GM19324 (cell line): Measurements from ENCODE around the gene KASH5.

ENCODE experiments used
- ATAC-seq: cut with Tn5 transposase; IDR thresholded peaks from one replicate; pipeline ENCODE4 v1.9.1; 2021; ENCODE audit warnings: mild to moderate bottlenecking, moderate library complexity; ENCODE audit not compliant: unreplicated experiment, low FRiP score

KASH5 gene

GRCh38 chr19:49393881-49394280 lies 5.8 kb downstream of the KASH5 start:
- no peak for ATAC-seq

DNA sequence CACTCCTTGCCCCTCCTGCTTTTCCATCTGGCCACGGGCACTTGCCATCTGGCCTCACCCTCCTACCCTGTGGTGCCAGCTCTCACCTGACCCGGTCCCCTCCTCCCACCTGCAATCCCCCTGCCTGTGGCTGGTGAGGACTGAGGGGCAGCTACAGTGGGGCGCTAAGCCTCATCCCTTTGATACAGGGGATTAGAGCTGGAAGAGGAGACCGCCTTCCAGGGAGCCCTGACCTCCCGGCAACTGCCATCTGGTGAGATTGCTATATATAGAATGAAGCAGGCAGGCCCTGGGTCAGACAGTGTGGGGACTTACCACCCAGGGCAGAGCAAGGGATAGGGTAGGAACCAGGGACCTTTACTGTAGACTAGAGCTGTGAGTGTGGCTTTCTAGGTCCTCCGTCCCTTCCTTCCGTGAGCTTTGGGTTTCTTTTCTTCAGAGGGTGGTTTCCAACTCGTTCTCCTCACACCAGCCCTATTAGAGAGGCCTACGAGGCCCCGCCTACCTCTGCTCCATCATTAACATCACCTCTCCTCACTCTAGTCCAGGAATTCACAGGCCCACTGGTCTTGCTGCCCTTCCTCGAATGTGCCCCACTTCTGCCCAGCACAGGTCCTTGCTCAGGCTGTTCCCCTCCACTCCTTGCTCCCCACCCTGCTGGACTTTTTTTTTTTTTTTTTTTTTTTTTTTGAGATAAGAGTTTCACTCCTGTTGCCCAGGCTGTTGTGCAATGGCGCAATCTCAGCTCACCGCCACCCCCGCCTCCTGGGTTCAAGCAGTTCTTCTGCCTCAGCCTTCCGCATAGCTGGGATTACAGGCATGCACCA lies 7.7 kb downstream of the KASH5 start:
- ATAC-seq: no peak

GRCh38 chr19:49396738-49397505 lies 8.9 kb downstream of the KASH5 start:
- no peak for ATAC-seq

DNA sequence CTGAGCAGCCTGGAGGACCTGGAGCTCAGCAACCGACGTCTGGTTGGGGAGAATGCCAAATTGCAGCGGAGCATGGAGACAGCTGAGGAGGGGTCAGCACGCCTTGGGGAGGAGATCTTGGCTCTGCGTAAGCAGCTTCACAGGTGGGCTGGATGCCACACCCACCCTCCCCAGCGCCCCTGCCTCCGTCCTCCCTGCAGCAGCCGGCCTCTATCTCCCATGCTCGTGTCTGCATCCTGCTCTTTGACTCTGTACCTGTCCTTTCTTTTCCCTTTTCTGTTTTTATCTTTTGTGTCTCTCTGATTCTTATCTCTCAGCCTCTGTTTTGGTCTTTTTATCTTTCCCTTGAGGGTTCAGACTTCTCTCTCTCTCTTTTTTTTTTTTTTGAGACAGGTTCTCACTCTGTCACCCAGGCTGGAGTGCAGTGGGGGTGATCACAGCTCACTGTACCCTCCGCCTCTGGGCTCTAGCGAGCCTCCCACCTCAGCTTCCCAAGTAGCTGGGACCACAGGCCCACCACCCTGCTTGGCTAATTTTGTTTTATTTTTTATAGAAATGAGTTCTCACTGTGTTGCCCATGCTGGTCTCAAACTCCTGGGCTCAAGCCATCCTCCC lies 10.1 kb downstream of the KASH5 start:
- ATAC-seq: no peak

GRCh38 chr19:49398931-49399330 lies 10.9 kb downstream of the KASH5 start:
- ATAC-seq: no peak

GRCh38 chr19:49400029-49400428 lies 12.0 kb downstream of the KASH5 start:
- ATAC-seq: no peak

DNA sequence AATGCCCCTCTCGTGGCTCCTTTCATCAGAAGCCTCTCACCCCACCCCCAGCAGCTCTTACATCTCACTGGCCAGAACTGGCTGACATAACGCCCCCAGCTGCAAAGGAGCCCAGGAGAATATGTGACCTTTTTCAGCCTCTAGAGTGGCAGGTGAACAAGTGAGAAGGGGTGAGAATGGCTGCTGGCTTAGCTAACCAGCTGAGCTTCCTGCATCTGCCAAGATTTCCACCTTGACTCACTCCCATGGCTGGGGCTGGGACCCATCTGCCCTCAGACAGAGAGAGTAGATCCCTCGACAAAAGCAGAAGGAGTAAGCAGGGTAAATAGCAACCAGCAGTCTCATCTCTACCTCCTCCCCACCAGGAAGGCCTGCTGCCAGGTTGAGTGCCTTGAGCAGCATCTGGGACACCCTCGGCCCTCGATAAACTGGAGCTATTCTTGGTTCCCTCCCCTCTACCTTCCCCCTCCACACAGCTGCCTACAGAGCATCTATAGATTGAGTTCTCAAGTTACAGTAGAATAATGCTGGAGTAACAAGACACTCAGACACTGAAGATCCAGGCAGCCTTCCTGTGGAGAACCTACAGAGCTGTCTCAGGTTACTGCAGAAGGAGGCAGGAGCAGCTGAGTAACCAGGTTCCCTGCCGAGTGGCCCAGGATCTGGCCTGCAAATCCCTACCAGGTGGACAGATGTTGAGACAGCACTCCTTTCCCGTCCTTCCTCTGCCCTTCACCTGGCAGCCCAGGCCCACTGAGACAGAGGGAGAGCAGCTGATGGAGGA lies 15.5 kb downstream of the KASH5 start:
- no peak for ATAC-seq

GRCh38 chr19:49407079-49407478 lies 19.0 kb downstream of the KASH5 start:
- ATAC-seq: no peak

DNA sequence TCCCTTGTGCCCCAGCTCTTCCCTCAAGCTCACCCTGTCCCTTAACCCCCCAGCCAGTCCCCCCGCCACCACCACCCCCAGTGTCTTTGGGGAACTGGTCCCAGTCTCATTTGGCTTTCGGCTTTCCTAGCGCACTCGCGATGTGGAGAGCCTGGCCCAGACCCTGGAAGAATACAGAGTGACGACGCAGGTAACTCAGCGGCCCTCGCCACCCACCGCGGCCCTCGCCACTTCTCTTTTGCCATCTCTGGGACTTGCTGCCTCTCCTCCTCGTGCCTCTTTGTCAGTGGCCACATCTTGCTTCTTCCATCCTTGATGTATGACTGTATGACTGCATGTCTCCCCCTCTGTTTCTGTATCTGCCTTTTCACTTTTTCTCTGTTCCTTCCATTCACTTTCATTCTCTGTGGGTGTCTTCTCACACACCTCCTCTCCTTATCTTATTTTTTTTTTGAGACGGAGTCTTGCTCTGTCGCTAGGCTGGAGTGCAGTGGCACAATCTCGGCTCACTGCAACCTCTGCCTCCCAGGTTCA lies 19.5 kb downstream of the KASH5 start:
- no peak for ATAC-seq

- ATAC-seq: no peak
These were observed 20.9 kb downstream of the KASH5 start for GRCh38 chr19:49408816-49409440.

- ATAC-seq: no peak
These were observed 21.5 kb downstream of the KASH5 start for GRCh38 chr19:49409441-49410029.

- no peak for ATAC-seq
These were observed 23.8 kb downstream of the KASH5 start for GRCh38 chr19:49411681-49412326.

DNA sequence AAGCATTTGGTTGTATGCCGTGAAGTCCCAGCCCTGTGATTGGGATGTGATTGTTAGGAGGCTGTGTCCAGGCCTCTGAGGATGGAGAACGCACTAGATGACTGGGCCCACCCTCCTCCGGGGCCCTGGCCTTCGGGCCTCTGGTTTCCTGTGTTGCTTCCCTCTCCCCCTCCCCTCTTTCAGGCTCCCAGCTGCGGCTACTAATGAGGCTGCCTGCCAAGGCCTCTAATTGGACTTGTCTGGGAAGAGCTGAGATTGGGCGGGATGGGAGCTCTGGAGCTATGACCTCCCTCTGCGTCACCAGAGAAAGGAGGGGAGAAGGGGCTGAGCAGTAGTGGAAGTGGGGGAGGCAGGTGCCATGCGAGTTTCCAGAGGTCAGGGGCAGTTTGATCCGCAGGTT lies 25.3 kb downstream of the KASH5 start:
- ATAC-seq: no peak

DNA sequence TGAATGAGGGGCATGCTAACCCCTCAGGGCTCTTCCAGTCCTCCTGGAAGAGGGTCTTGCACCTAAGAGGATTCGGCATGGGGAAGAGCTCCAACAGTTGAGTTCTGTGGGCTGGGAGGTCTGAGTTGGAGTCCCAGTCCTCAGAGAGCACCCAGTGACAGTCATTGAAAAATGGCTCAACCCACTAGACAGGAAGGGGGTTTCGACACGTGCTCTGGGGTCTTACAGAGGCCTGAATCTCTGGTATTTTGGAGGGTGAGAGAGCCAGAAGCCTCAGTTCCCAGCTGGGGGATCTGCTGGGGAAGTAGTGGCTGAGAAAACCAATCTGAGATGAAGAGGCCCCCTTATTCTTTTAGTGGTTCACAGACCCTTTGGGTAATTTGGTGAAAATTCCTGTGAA lies 26.2 kb downstream of the KASH5 start:
- no peak for ATAC-seq

DNA sequence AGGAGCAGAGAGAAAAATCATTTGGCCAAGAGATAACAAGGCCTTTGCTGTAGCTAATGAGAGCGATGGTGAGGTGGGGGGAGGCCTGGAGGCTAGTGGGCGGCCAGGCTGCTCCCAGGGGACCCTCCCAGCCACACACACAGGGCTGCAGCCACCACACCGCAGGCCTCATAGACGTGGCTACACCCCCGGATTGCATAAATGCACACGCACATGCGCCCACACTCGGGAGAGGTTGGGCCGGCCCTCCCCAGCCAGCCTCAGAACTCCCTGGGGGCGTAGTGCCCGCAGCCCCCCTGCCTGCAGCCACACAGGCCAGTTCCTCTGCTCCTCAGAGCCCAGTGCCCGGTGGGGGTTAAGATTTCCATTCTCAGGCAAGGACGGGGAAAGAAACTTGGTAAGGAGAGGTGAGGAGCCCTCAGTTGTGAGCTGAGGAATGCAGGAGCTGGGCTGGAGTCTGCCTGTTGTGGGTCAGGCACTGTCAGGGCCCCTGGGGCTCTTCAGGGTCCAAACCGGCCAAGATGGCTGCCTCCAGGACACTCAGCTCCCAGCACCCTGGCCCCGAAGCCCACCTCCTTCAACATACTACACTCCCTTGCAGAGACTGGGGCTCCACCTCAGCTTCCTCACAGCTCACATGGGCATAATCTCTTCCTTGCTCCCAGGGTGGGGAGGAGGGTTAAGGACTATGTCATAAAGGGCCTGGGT lies 27.2 kb downstream of the KASH5 start:
- no peak for ATAC-seq

GRCh38 chr19:49415810-49416200 lies 27.8 kb downstream of the KASH5 start:
- ATAC-seq: no peak

DNA sequence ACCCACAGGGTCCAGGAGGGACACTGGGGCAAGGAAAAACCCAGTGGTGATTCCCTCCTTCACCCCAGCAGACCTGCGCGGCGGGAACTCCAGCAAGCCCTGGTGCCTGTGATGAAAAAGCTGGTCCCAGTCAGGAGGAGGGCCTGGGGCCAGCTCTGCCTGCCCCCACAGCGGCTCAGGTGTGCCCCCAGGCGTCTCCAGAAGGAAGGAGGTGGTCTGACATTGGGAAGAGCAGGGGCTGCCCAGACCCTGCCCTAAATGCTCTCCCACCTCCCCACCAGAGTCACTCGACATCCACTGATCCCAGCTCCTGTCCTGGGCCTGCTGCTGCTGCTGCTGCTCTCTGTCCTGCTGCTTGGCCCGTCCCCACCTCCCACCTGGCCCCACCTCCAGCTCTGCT lies 29.0 kb downstream of the KASH5 start:
- ATAC-seq: no peak

GRCh38 chr19:49418511-49418910 lies 30.5 kb downstream of the KASH5 start:
- no peak for ATAC-seq

DNA sequence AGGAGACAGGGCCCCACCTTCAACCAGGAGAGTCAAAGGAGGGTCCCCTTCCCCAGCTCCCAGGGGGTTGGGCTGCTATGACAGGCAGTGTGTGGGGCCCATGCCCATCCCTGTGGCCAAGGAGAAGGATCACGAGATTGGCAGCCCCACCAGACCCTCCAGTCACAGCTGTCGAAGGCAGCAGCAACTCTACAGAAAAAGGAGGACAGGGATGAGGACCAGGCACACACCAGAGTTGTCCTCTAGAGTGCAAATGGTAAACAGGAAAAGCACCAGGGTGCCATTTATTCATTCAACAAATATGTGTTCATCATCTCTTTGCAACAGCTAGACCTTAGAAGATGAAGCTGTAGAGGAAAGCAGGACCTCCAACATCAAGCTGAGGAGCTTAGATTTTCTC lies 31.1 kb downstream of the KASH5 start:
- no peak for ATAC-seq
